Adipose tissue (tissue), 3 donors: ENCODE measurements around the gene MAPKAP1. TPM values are rescaled to one million over a fixed set of nuclear protein-coding genes. Genes with fewer than 3 reads are reported as not detected.

Source experiments
- H3K27ac ChIP-seq: one replicate; pipeline ENCODE4 v1.5.1; 2013; ENCODE audit warnings: low read depth, low read length
- WGBS, 3 donors: extraction: QIAGEN DNeasy Blood & Tissue Kit; methylation state at CpG; one replicate each; pipeline ENCODE4 v1.1.7; 2013; 5-methylcytosine and 5-hydroxymethylcytosine counted together
- polyA plus RNA-seq, 3 donors: library from polyadenylated mRNA; stranded (reverse); fragments of 200-250 nt; gene quantifications; one replicate each; pipeline ENCODE4 v1.2.3, GENCODE V29; 2013
- donor health status: healthy with polysubstance abuse.
- donor health status: Bipolar disorder and iron deficiency.
- donor health status: healthy.

MAPKAP1 gene
- polyA plus RNA-seq, 3 donors: 28.1 to 57.0 (median 50.5) TPM

GRCh38 chr9:125468646-125469045, 238.4 kb downstream of the MAPKAP1 start:
- H3K27ac ChIP-seq: no peak overlapping the region
- WGBS, 3 donors: 93 to 95% (median 94%) methylated on average over 8 of the region's 8 CpGs

DNA sequence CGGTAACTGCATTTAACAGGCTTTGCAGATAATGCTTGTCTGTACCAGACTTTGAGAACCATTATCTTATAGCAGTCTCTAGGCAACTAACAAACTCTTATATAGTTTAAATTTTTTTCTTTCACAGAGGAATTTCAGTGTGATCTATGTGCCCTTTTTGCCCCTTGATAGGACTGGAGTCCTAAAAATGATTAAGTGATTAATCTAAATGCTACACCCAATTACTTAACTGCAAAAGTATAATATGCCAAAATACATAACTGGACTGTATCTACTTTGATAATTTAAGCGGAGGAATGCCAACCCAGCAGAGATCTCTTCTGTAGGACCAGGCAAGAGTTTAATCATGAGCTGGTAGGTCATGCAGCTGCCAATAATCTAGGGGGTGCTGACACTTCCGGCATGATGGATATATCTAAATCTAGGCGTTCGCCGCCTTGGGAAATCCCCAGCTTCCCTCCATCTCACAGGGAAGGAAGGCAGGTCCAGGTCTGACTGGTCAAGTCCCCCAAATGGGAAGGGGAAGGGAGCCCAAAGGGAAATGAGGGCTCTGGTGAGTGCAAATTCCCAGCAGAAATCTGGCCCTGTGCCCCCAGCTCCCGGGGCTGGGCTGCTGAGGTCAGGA, 239.8 kb downstream of the MAPKAP1 start:
- WGBS, 3 donors: 59 to 70% (median 64%) methylated on average over 7 of the region's 7 CpGs
- H3K27ac ChIP-seq: no peak overlapping the region

DNA sequence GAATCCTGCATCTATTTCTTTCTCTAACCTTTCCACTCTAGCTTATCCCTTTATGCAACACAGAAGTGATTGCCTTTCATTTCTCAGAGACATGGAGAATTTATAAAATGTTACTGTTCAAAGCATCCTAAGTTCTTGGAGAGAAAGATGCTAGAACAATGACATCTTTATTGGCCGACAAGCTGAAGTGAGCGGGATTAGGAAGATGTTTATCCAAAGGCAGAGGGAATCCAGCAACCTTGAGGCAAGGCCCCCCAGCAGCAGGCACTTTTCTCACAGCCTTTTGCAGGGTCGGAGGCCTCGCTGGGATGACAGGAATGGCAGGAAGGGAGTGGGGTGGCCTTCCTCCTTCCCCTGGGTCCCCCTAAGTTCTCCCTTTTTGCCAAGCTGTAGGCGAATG, 240.6 kb downstream of the MAPKAP1 start:
- H3K27ac ChIP-seq: no peak overlapping the region
- 89 to 94% (median 89%) methylated on average over 5 of the region's 5 CpGs for WGBS, 3 donors

GRCh38 chr9:125464591-125465385, 242.2 kb downstream of the MAPKAP1 start:
- 79 to 88% (median 81%) methylated on average over 12 of the region's 12 CpGs for WGBS, 3 donors
- H3K27ac ChIP-seq: no peak overlapping the region

- 98% methylated on average over 2 of the region's 2 CpGs for WGBS, 3 donors
- H3K27ac ChIP-seq: no peak overlapping the region
These were observed 243.1 kb downstream of the MAPKAP1 start for GRCh38 chr9:125463926-125464325.

DNA sequence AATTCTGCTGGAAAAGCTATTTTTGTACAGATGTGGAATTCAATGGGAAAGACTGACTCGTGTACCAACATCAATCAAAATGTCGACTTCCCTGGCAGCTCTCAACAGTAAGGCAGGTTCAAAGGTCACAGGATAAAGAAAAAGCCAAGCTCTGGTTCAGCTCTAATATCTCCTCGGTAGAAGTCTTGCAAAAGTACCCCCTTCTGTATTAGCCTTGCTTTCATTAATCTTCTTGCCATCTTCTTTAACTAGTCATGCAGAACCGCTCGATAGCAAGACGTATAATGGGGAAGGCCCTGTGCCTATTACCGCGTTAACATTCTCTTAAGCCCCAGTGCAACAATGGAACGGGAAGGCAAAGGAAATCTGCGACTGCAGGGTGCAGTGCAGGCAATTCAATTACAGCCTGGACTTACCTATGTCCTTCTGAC, 244.1 kb downstream of the MAPKAP1 start:
- H3K27ac ChIP-seq: no peak overlapping the region

DNA sequence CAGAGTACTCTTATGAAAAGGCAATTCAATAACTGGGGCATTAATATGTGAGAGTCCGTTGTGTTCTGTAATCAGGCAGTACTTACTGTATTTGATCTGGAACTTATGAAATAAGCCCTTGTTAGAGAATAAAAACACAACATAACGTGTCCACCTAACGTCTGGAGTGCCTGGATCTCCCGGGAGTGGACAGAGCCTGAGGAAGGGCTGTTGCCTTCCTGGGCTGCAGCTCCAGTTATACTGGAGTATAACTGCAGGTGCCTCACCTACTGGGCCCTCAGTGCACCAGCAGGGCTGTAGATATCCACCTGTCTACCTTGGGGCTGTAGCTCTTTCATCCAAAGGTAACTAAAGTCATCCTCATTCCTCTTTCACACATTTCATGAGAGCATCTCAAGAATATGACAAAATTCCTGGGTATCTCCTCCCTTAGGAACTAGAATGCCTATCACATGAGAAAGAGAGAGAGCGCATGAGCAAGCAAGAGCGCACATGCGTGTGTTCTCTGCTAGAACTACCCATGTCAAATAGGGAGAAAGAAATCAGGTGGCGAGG, 245.3 kb downstream of the MAPKAP1 start:
- no peak overlapping the region for H3K27ac ChIP-seq

More for the DNA sequence above, 244.1 kb downstream of the MAPKAP1 start:
- WGBS, 3 donors: 62 to 75% (median 72%) methylated on average over 10 of the region's 10 CpGs

GRCh38 chr9:125460883-125461635, 245.9 kb downstream of the MAPKAP1 start:
- 67 to 87% (median 79%) methylated on average over 8 of the region's 8 CpGs for WGBS, 3 donors
- H3K27ac ChIP-seq: no peak overlapping the region

More for the DNA sequence above, 245.3 kb downstream of the MAPKAP1 start:
- 84 to 93% (median 92%) methylated on average over 8 of the region's 8 CpGs for WGBS, 3 donors

DNA sequence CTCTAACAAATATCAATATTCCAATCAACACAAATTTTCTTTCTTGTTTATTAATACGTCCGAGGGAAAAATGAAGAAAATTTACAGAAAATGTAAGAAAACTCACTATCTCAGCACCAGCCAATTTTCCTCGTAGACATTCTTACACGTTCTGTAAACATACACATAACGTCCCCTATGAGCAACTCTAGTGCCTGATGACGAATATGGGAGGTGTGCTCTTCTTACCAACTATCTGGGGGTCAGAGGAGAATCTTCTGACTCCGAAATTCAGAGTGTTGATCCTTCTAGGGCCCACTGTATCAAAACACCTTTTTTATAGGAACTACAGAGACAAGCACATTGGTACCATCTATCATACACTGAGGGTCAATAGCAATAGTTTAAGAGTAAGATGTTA, 246.7 kb downstream of the MAPKAP1 start:
- H3K27ac ChIP-seq: no peak overlapping the region
- WGBS, 3 donors: 98% methylated on average over 7 of the region's 7 CpGs

DNA sequence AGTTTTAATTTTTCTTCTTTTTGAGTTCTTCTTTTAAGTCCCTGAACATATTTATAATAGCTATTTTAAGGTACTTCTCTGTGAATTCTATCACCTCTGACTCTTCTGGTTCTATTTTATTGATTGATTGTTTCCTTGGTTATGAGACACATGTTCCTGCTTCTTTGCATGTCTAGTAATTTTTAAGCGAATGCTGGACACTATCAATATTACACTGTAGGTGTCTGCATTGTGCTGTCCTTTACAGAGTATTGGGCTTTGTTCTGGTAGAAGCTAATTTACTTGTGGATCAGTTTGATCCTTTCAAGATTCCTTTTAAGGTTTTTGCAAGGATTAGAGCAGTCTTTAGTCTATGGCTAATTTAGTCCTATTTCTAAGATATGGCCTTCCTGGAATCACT, 249.7 kb downstream of the MAPKAP1 start:
- 97 to 100% (median 100%) methylated on average over 1 of the region's 1 CpG for WGBS, 3 donors
- no peak overlapping the region for H3K27ac ChIP-seq

- no peak overlapping the region for H3K27ac ChIP-seq
- 96 to 98% (median 97%) methylated on average over 4 of the region's 4 CpGs for WGBS, 3 donors
These were observed 251.1 kb downstream of the MAPKAP1 start for GRCh38 chr9:125455876-125456275.

DNA sequence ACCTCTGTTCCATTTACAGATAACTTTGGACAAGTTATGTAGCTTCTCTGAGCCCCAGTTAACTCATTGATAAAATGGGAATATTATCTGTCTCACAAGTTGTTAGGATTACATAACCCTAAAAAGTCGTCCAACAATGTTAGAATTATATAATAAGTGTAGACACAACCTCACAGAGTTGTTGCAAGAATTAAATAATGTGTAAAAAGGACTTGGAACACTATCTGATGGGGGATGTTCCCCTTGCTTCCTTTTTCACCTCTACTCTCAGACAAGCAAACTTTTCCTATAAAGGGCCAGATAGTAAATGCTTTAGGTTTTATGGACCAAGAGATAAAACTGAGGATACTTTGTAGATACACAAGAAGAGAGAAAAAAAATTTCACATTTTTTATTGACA, 251.9 kb downstream of the MAPKAP1 start:
- no peak overlapping the region for H3K27ac ChIP-seq
- 25 to 40% (median 35%) methylated on average over 1 of the region's 1 CpG for whole genome bisulfite sequencing, 3 donors

DNA sequence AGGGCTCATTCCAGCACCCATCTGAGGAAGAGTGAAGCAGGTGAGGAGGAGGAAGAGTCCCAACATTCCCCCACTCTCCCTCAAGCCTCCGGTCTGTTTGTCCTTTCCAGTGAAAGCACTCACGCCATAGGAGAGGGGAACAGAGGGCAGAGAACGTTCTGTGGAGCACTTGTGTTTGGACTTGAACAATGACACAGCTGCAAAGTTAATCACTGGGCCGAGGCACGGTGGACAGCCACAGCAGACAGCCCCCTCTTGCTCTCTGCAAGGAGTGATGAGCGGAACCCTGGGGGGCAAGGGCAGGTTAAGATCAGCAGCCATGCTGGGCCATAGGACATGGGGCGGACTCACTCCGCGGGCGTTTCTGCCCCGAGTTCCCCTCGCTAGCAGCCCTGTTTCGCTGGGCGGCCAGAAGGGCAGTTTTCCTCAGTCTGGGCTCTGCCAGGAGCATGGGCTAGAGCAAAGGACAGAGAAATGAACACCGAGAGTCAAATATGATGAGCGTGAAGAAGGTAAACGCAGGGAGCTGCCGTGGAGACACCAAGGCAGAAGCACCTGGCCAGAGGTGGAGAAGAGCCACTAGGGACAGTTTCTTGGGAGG, 259.7 kb downstream of the MAPKAP1 start:
- 89 to 91% (median 91%) methylated on average over 18 of the region's 18 CpGs for WGBS, 3 donors
- H3K27ac ChIP-seq: no peak overlapping the region

DNA sequence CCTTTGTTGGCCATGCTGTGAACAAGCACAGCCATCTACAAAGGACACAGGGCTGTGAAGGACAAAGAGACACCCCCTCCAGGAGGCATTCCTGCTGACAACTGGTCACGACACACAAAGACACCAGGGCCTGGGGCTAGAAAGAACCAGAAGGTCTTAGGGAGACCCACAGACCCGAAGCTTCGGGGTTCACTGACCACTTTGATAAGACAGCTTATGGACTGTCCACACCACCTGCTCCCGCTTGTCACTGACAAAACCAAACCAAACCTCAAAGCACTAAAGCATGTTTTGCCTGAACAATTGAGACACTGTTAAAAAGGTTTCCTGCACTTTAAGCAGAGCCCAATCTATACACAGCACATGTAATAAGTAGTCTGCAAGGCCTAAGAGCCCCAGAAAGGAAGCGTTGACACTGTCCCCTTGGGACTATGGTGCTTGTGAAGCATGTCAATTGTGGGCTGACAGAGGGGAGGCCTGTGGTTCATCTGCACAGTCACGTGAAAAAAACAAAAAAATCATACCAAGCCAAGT, 260.4 kb downstream of the MAPKAP1 start:
- WGBS, 3 donors: 86 to 89% (median 89%) methylated on average over 6 of the region's 6 CpGs
- no peak overlapping the region for H3K27ac ChIP-seq

GRCh38 chr9:125444956-125445506, 262.0 kb downstream of the MAPKAP1 start:
- H3K27ac ChIP-seq: no peak overlapping the region
- 87 to 98% (median 94%) methylated on average over 8 of the region's 8 CpGs for WGBS, 3 donors

GRCh38 chr9:125444166-125444565, 262.8 kb downstream of the MAPKAP1 start:
- 91 to 95% (median 95%) methylated on average over 10 of the region's 10 CpGs for WGBS, 3 donors
- H3K27ac ChIP-seq: no peak overlapping the region

DNA sequence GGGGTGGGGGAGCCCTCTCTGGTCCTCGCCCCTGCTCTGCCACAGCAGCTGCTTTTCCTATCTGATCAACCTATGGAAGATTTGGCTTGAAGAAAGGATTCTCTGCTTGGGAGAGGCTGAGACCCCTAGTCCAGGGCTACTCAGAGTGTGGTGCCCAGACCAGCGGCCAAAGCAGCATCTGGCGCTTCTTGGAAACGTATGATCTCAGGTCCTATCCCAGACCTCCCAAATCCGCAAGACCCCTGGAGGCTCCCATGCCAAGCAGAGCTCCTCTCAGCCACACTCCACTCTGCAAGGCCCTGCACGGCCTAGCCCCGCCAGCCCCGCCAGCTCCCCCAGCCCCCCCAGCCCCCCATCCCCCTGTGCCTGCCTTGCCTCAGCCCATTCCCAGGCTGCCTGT, 263.6 kb downstream of the MAPKAP1 start:
- WGBS, 3 donors: 94 to 98% (median 96%) methylated on average over 7 to 8 of the region's 8 CpGs

GRCh38 chr9:125442452-125442851, 264.6 kb downstream of the MAPKAP1 start:
- no peak overlapping the region for H3K27ac ChIP-seq
- 83 to 90% (median 86%) methylated on average over 5 of the region's 5 CpGs for WGBS, 3 donors

More for the DNA sequence above, 263.6 kb downstream of the MAPKAP1 start:
- H3K27ac ChIP-seq: no peak overlapping the region
